Measurements from ENCODE around the gene SLC18A2.

DNA sequence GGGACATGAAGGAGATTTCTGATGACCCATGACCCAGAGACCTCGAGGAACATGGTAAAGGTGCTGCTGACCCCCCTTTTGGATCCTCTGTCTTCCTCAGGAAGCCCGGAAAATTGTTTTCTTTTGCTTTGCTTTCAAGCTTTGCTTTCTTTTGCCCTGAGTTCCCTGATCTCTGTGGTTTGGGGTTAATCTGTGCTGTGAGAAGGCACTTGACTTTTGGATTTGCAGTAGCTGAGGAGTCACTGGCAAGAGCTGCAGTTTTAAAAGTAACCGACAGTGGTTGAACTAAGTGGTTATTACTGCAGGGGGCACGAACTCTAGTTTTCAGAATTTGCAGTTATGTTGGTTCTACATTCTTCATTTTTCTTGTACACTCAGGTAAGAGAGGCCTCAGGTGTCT, 81.3 kb downstream of the SLC18A2 start:
- no peak for TF ChIP-seq EZH2 (IDR thresholded peaks at IDR 0.05)
- no peak for TF ChIP-seq POLR2AphosphoS5 (IDR thresholded peaks at IDR 0.05; ENCODE audit: borderline replicate concordance, low read depth, low read length)
